COLO829 (cell line): ENCODE measurements around the gene RFXAP.
A peak's percentile ranks its signal among the peaks of the same experiment; 100 is the strongest.
"Not testable (repeated sequence)": the region's sequence is repeated elsewhere in the genome, so short reads cannot be mapped to it uniquely, and the experiment has no call there.

Experiments
- DNase-seq: peaks from one replicate; pipeline ENCODE4 v3.0.0; 2012; ENCODE audit warnings: low spot score

The RFXAP gene

GRCh38 chr13:36818804-36819738 is at the start of gene RFXAP:
Gene RFXAP (plus strand): TSS chr13:36819222. CDS start chr13:36819358, 136 bp downstream.
- peak; percentile 92 for DNase-seq

GRCh38 chr13:36769545-36769944 is 49.5 kb upstream of the RFXAP start:
- no peak for DNase-seq

- no peak for DNase-seq
These were observed 48.3 kb upstream of the RFXAP start for GRCh38 chr13:36770741-36771140.

GRCh38 chr13:36772853-36773252 is 46.2 kb upstream of the RFXAP start:
- DNase-seq, result no peak

GRCh38 chr13:36774931-36775330 is 44.1 kb upstream of the RFXAP start:
- no peak for DNase-seq

GRCh38 chr13:36776175-36776574 is 42.8 kb upstream of the RFXAP start:
- no peak for DNase-seq

- no peak for DNase-seq
These were observed 40.8 kb upstream of the RFXAP start for GRCh38 chr13:36778083-36778671.

GRCh38 chr13:36783890-36784289 is 35.1 kb upstream of the RFXAP start:
- no peak for DNase-seq

GRCh38 chr13:36786175-36786574 is 32.8 kb upstream of the RFXAP start:
- not testable (repeated sequence) for DNase-seq

- DNase-seq, result no peak
These were observed 31.8 kb upstream of the RFXAP start for GRCh38 chr13:36787181-36787580.

GRCh38 chr13:36788276-36788675 is 30.7 kb upstream of the RFXAP start:
- DNase-seq, result no peak

- DNase-seq, result no peak
These were observed 30.0 kb upstream of the RFXAP start for GRCh38 chr13:36789061-36789460.

- DNase-seq, result no peak
These were observed 29.3 kb upstream of the RFXAP start for GRCh38 chr13:36789730-36790129.

- DNase-seq, result no peak
These were observed 24.3 kb upstream of the RFXAP start for GRCh38 chr13:36794706-36795105.

- no peak for DNase-seq
These were observed 23.6 kb upstream of the RFXAP start for GRCh38 chr13:36795463-36795862.

- no peak for DNase-seq
These were observed 23.0 kb upstream of the RFXAP start for GRCh38 chr13:36796052-36796451.

GRCh38 chr13:36801035-36801434 is 18.0 kb upstream of the RFXAP start:
- DNase-seq, result no peak

- DNase-seq, result no peak
These were observed 14.4 kb upstream of the RFXAP start for GRCh38 chr13:36804588-36804987.

- DNase-seq, result no peak
These were observed 12.9 kb upstream of the RFXAP start for GRCh38 chr13:36806102-36806501.

- no peak for DNase-seq
These were observed 11.4 kb upstream of the RFXAP start for GRCh38 chr13:36807616-36808015.

GRCh38 chr13:36813225-36813624 is 5.8 kb upstream of the RFXAP start:
- no peak for DNase-seq

GRCh38 chr13:36814465-36814864 is 4.6 kb upstream of the RFXAP start:
- DNase-seq, result no peak

GRCh38 chr13:36815062-36815461 is 4.0 kb upstream of the RFXAP start:
- no peak for DNase-seq
